Measurements from ENCODE around the gene MPZL2.

MPZL2 gene

DNA sequence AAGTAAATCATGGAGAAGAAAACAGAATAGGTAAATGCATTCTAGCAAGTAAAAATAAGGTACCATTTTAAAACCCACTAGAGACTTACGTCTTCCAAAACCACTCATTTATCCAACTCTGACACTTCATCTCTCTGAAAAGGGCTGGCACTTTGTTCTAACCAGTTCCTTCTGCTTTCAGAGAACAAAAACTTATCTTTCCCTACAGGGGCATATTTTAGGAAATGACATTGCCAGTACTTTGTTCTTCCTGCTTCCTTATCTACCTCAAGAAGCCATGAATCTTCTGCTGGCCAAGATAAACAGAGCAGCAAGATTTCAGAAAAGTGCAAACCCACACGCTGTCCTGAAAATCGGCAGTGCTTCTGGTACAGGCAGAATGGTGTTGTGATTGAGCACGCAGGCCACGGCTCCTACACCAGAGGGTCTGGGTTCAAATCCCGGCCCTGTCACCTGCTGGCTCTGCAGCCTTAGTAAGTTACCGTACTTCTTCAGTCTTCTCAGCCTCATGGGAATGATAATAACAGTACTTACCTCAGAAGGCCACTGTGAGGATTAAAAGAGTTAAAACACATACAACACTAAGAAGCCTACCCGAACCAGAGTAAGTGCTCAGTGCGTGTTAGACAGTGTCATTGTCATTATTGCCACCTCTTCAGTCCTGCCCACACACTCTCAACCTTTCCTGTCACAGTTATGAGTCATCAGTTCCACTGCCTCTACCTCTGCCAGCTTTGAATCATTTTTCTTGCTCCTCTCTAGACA is 22.9 kb downstream of the MPZL2 start:
- FAIRE-seq: no peak

DNA sequence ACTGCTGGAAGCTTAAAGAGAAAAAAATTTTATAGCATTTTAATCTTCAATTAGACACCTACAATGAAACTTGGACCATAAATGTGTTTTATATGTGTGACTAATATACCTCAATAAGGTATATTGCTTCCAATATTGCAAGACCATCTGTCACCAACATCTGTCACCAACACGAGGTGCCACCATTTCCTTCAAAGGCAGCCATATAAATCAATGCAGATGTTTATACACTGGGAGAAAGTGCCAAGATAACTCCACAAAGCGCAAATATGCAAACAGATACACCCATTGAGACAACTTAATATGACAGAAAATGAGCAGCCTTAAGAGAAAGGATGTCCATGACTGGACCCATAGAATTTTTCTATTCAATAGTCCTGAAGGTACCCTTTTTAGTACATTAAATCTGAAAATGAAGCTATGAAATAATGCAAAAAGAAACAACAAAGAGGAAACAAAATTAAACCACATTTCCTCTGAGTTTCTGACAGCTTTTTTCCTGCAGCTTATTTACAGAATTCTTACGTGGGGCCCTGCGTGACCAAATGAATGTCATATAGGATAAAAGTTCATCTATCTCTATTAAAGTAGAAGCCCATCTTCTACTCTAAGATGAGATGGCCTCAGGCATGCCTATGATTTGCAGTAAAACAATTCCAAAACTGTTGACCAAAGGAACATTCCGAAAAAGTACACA is 24.4 kb downstream of the MPZL2 start:
- FAIRE-seq: no peak

DNA sequence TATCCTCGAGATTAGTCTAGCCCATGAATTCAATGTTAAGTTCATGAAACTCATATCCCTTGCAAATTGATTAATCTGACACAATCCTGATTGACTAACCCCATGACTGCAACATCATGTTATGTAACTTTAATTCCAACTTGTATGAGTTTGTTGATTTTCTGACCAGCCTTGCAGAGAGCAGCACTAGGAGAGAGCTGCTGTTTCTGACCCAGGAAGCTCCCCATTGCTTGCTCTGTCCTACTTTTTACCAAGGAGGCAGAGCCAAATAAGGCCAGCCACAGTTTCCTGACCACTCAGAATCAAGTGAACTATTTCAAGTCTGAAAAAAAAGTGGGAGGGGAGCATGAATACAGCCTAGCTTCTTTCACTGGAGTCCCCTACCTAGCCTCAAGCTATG is 25.2 kb downstream of the MPZL2 start:
- no peak for FAIRE-seq

DNA sequence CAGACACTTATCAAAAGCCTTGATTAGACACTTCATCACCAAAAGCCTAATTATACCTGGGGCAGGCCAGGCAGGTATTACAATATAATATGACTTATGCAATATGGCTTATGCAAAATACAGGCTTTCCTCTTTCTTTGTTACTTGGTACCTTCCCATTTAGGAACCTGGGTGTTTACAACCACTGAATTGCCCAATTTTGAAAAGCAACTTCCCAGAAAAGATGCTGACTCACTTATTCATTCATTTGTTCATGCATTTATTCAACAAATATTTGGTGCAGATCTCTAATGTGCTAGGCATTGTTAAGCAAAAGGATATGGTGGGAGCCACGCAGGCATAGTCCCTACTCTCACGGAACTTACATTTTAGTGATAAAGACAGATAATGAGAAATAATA is 25.7 kb downstream of the MPZL2 start:
- no peak for FAIRE-seq

DNA sequence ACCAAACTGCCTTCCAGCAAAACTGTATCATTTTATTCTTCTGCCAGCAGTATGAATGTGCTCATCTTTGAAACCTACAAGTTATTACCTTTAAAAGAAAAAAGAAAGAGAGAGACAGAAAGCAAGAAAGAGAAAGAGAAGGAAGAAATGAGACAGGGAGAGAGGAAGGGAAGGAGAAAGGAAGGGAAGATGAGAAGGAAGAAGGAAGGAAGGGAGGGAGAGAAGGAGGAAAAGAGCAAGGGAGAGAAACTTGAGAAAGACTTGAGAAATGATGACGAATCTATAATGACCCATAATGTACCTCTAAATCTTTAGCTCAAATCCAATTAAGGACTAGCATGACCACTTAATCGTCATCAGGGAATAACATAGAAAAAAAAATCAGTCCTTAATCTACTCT is 27.9 kb downstream of the MPZL2 start:
- FAIRE-seq: no peak

DNA sequence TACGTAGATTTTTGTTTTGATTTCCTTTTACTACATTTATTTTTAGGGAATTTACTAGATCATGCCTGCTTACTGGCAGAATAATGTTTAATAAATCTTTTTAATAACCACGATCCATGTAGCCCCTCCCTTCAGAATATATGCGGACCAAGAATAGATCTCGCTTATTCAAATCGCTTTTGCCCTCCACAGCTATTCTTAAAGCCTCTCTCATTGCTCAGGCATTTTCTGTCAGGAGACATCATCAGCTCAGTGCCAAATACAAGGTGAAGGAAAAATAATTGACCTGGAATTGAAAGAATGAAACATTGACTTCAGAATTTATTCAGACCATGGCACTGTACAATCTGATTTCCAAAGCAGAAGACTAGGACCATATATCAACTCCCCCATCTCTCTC is 29.3 kb downstream of the MPZL2 start:
- no peak for FAIRE-seq

DNA sequence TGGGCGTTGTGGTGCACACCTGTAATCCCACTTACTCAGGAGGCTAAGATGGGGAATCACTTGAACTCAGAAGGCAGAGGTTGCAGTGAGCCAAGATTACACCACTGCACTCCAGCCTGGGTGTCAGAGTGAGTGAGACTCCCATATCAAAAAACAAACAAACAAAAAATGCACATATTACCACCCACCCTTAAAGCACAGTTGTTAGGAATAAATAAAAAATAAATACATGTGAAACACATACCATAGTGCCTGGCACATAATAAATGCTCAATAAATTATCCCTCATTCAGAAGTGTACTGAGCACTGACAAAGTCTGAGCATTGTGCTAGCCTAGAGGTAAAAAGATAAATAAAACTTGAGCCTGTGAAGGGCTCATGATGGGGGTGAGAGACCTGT is 30.2 kb downstream of the MPZL2 start:
- FAIRE-seq: no peak

DNA sequence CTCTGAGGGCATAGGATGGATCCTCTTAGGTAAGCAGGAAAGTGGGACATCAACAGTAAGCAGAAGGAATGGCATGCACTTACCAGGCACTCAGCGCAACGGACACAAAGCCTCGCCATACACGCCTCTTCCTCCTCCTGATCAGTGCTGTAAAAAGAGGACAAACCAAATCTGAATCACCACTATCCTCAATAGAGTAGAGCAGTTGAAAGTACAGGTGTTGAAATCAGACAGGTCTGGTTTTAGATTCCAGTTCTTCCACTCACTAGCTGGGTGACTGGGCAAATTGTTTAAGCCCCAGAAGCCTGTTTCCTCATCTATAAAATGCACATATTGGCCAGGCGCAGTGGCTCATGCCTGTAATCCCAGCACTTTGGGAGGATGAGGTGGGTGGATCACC is 30.7 kb downstream of the MPZL2 start:
- no peak for FAIRE-seq

DNA sequence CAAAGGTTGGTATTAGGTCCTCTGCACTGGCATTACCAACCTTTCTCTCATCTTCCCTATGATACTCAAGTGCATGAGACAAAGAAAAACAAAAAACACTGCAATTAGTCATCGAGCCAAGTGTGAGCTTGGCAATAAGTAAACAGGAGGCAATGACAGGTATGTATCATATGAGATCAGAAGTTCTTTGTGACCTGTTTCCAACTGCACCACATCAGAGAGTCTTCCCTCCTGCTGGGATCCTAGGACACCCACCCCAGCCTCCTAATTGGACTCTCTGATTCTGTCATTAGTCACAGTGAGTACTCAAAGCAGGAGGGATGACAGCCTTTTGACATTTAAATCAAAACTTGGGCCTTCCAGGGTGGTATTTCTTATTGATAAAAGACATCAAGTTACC is 31.4 kb downstream of the MPZL2 start:
- FAIRE-seq: no peak

DNA sequence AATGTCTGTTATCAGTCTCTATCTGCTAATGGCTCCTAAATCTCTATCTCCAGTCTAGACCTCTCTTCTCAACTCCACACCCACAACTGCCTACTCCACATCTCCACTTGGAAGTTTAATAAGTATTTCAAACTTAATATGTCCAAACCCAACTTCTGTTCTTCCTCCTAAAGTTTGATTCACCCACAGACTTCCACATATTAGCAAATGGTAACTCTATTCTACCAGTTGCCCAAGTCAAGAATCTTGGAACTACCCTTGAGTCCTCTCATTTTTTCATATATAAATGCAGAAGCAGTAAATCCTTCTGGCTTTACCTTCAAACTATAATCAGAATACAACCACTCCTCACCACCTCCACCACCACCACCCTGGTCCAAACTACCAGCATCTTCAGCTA is 32.6 kb downstream of the MPZL2 start:
- no peak for FAIRE-seq

DNA sequence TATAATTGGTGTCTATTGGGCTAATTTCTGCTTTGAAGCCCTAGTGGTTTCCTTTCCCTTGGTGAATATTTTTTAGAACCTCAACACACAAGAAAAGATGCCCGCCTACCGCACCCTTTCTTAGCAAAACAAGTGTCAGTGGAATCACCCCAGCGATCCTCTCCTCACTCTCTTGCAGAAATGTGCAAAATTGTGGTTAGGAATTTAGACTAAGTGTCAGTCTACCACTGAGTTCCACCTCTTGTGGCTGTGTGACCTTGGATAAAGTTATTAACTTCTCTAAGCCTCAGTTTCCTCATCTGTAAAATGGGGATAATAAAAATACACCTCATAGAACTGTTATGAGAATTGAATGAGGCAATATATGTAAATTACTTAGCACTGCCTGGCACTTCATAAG is 34.0 kb downstream of the MPZL2 start:
- no peak for FAIRE-seq

DNA sequence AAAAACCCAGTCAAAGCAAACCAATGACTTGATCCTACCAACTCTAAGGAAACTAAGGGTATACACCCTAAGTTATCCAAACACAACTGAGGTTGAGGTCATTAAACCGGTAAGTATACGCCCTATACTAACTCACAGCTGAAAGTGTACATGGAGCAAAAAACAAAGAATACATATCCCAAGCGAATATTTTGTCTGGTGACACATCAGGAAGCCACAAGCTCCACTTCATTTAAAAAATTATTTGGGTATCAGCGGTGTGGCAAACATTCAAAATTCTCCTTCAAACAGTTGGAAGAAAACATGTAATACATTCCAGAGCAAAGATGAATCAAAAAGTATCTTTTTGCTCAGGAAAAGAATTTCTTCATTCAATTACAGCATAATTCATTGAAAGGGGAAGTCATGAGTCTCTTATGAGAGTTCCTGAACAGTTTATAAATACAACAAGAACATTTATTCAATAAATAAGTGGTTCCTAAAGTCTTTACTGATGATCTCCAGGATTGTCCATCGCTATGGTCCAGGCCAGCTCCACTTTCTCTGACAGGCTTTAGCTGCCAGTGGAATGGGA is 34.7 kb downstream of the MPZL2 start:
- FAIRE-seq: no peak

DNA sequence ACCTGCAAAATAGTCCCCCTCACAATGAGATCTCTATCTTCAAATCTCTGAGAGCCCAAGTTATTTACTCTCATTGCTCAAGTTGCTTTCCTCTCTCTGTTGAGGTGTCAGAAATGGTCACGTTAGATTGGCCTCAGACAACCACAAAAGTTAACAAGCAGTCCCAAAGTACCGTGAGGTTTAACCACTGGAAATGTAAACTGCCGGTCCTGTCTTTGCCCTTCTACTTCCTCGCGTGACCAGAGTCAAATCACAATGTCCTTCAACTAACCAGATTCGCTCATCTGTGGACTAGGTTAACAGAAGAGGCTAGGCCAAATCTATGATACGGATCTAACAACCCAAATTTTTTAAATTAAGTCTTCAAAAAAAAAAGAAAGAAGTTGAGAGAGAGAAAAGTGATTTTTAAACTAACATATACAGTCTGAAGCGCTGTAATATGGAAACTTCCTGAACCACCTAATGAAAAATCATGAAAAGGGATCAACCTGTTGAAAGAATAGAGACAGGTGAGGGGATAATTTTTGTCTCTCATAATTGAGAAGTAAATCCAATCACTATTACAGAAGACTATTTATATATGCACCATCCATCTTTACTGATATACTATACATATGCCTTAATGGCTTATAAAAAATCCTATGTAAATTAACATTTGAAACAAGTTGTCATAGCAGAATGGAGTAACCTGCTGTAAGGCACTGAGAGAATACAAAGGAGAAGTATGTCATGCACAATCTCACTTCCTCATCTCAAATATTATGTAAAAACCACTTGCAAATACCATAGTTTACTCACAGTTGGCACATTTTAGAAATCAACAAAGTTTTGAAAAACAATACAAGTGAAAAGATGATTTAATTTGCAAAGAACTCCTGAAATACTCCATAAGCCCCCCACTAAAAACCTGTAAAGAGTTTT is 36.0 kb downstream of the MPZL2 start:
- no peak for FAIRE-seq

DNA sequence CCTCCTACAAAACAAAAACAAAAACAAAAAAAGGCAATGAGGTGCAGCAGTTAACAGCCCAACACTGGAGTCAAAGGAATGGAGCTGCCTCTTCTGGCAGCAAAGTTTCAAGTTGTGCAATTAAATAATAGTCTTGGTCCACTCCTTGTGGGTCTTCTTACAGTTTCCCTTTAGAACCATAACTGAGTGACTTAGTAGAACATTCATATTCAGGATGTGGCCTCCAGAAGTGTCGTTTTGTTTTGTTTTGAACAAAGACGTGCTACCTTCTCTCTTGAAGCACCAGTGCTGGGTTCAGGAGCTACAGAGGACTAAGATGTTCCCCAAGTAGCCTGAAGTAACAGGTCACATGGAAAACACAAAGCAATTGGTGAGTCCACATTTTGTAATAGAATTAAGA is 37.3 kb downstream of the MPZL2 start:
- FAIRE-seq: no peak

DNA sequence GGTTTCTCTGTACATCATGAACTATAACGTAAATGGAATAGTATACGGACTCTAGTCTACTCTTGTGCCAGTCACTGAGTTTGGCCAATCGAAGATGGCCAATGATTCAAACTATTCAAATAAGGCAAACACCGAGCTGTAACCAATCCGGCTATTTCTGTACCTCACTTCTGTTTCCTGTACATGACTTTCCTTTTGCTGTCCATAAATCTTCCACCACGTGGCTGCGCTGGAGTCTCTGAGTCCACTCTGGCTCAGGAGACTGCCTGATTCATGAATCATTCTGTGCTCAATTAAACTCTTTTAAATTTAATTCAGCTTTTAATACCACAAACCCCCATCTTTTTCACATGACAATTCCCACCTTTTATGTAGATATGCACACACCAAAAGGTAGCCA is 37.8 kb downstream of the MPZL2 start:
- FAIRE-seq: no peak

DNA sequence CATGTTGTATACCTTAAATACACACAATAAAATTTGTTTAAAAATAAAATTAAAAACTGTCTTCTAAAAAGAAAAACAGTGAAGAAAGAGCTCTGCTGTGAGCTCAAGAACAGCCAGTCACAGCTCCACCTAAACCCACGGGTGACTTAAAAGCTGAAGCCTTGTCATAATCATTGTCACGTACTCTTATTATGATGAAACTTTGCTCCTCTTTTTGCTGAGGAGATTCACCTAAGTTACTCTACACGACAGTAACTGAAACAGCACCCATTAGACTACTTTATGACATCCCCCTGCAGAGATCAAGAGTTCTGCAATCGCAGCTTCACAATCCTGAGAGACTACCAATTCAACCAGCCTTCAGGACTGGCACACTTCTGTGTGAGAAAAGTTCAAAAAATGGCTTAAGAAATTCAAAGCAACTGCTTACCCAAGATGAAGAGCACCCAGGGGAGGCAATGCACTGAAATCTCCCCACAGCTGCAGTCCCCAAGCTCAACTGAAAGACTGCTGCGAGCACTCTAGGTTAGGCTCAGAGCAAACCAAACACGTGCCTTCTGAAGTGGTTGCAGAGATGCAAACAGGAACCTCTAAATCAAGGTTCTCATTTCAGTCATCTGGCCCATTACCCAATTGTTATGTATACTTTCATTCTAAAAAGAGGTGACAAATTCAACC is 39.4 kb downstream of the MPZL2 start, which contains the start of gene JAML:
Gene JAML, minus strand, starts transcription at position 501 of the 678 bp plus-strand sequence. CDS start 10,145 bp downstream, outside the sequence.
- FAIRE-seq: no peak

DNA sequence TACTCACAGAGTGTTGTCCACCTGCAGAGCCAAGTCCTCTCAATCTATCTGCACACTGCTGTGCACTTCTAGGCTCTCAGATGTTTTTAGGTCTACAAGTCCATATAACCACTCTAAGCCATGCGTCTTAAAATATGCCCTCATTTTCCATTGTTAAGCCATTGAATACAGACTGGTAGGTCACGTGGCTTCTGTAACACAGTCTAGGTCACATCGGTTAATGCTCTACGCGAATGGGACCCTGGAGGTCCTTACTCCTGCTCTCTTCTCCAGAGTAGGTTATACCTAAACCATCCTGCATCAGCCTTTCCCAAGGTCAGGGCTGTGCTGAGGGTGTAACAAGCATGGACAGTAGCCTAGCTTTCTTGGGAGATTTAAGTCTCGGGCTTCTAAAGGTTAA is 40.1 kb downstream of the MPZL2 start:
- FAIRE-seq: no peak

DNA sequence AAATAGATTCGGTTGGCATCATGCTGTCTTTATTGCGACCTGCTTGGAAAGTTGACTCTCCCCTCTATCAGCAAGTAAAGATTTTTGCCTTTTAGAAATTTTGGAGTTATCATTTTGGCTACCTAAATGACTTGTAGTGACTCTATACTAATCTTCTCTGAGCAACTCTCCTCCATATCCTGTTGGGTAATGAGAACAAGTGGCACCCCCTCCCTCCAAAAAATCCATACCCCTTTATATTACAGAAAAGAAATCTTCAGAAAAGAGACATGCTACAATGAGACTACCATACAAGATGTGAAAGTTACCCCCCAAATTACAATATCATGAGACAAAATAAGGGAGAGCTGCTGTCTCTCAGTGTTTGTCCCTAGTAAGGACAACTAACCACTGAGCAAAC is 40.5 kb downstream of the MPZL2 start:
- FAIRE-seq: no peak

DNA sequence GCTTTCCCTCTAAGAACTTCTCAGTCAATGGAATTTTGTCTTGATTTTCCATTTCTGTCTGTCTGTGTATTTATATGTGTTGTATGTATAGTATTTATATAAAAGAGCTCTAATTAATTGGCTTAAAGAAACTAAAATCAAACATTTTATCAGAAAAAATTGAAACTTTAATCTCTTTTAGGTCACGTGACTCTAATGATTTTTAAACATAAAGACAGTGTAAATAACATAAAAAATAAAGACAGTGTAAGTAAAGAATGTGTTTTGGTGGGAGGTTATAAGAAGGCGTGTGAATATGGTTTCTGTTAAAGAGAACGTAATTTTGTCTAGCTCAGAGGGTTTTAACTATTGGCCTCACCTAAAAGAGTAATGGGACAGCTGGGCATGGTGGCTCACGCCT is 41.7 kb downstream of the MPZL2 start:
- no peak for FAIRE-seq

DNA sequence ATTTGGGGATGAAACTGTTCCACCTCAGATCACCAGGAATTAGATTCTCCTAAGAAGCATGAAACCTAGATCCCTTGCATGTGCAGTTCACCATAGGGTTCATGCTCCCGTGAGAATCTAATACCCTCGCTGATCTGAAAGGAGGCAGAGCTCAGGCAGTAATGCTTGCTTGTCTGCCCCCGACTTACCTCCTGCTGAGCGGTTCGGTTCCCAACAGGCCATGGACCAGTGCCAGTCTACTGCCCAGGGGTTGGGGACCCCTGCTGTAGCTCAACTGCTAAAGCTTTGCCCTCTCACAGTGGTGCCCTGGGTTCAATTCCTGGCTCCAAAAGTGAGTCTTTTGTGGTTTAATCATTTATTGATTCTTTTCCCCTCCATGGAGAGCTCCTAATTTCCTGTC is 42.7 kb downstream of the MPZL2 start:
- FAIRE-seq: no peak

DNA sequence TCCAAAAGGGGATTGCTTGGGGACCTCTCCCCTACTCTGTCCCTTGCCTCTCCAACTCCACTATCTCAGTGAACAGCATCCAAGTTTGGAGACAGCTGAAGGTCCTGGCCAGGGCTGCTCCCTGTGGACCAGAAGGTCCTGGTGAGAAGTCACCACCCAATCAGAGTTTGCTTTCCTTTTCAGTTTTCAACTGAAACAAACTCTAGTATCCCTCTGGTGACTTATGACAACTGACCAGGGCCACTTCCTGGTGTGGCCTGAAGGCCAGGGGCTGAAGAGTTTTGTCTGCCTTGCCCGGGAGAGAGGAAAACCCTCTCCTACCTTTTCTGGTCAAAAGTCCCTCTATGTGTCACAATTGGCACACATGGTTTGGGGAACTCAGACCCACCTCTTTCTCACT is 44.4 kb downstream of the MPZL2 start:
- FAIRE-seq: no peak

DNA sequence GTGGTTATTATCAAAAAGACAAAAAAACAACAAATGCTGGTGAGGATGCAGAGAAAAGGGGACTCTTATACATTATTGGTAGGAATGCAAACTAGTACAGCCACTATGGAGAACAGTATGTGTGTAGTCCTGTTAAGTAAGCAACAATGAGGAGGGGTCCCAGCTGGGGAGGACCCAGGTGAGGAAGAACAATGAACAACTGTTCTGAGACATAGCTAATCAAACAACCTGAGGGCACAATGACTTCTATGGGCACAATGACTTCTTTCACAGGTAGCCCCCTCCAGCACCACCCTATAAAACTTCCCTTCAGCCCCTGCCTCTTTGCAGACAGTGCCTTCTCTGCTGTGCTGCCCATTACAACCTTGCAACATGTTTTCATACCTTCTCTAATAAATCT is 44.9 kb downstream of the MPZL2 start:
- FAIRE-seq: no peak

DNA sequence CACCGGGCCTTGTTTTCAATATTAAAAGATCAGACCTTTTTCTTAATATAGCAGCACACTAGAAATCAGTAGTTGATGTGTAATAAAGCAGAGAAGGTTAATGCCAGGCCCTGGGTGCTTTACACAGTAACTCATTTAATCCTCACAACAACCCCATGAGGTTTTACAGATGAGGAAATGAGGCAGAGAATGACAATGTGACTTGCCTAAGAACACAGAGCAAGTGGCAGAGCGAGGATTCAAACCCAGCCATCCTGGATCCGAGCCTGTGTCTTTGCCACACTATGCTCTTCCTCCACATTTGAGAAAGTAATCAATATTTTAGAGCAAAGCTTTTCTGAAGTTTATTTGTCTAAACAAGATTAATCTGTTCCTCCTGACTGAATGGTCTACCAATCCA is 46.5 kb downstream of the MPZL2 start:
- no peak for FAIRE-seq

All from G401.6 (cell line).